DMS 273 treated with DMSO at 0.1 percent for 48 hours (cell line): ENCODE data around the gene TFB1M.
A peak's percentile ranks its signal among the peaks of the same experiment; 100 is the strongest.
"Not testable (repeated sequence)": the region's sequence is repeated elsewhere in the genome, so short reads cannot be mapped to it uniquely, and the experiment has no call there.

ENCODE experiments used
- DNase-seq: peaks from one replicate; lab custom pipeline; 2025; lab: John Stamatoyannopoulos, UW

TFB1M gene

DNA sequence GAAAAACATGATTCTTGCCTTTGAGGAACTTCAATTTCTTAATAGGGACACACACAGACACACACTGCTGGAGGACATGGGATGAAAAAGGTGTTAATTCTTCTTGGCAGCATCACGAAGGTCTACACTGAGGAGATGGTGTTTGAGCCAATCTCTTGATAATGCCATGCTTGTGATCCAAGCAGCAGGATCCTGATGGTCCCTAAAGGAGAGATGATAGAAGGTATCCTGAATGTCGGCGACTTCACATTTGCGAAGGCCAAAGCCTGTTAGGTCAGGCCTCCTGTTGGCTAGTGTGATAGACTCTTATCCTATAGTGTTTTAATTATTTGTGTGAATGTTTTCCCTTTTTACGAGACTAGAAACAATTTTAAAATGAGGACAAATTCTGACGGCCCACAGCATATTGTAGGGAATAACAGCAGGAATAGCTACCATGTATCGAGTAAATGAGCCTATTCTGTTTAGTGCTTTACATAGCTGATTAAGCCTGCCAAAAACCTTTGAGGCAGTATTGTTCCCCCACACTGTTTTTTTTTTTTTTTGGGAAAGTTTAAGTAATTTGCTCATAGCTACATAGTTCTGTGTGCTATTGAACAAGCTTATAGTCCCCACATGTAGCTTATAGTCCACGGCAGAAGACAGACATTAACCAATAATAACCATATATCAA lies 15.3 kb upstream of the TFB1M start:
- no peak for DNase-seq

DNA sequence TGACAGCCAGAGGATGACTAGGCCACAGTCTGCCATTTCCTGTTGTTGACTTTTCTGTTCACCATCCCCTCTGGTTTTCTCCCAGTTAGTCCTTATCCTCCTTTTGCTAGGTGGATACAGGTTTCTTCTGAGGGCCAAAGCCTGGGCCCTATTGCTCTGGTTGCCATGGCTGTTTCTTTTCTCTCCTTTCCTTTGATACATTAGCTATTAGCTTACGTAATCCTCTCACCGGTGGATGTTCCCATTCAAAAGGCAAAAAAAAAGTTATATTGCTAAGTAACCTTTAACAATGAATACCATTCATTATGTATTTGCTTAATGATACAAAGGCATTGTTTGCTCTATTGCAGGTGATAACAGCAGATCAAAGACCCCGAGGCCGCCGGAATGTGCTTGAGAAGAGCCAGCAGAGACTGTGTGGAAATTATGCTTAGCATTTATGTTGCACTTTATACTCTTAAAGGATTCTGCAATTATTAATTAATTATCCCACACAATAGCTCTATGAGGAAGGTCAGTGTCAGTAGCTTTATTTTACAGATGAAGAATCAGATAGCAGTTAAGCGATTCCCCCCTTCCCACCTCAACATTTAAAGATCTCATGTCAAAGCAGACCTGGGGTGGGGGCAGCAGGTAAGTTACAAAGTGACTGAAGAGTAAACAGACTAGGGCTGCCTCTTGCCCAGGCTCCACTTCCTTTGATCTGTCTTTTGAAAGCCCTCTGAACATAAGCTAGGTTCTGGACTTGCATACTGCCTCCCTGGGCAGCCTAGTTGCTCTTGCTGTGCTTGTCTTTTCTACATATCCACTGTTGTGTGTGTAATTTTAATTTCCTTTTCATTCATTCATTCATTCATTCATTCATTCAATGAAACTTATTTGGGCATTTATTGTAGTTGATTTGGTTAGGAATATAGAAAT lies 14.5 kb upstream of the TFB1M start:
- DNase-seq: no peak

DNA sequence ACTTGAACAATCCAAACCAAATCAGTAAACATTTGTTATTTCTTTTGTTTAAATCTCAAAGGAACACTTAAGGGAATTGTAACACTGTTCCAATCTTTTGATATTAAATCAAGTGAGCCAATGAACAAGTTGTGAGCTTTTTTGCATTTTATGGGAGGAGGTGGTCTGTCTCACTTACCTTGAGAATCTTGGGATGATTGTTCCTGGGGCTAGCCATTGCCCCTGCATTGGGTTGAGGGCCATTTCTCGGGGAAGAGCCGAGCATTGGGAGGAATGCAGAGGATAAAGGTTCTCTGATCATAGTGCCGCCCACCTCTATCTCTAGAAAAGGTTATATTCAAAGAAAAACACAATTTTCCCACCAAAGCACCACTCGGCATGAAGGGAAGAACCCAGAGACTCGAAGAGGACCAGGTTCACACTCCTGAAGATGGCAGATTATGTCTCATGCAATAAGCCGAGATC lies 13.8 kb upstream of the TFB1M start:
- DNase-seq: no peak

DNA sequence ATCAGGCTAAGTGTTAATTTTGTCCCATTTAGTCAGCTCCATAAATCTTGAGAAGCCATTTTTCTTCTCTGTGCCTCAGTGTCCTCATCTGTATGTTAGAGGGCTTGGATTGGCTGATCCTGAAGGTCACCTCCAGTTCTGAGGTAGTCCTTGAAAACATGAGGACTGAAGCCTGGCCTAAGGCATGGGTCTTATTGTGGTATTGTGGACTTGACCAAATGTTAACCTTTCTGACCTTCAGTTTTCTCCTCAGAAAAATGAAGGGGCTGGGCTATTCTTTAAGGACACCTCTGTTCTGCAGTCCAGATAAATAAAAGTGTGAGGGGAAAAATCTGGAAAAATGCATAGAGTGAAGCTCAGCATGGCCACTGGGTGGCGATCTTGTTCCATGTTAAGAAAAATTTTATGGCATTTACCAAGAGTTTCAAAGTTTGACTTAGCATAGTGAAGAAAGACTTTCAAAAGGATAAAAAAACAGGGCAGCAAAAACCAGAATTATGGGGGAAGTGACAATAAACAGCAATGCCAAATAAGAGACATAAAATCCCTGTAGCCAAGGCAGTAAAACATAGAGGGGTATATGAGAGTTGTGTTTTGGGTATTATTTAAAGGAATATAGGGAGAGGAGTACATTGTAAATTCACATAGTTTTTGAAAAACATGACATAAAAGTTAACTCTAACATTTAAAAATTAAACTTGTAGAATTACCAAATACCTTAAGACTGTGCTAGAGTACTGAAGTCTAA lies 13.2 kb upstream of the TFB1M start:
- no peak for DNase-seq

DNA sequence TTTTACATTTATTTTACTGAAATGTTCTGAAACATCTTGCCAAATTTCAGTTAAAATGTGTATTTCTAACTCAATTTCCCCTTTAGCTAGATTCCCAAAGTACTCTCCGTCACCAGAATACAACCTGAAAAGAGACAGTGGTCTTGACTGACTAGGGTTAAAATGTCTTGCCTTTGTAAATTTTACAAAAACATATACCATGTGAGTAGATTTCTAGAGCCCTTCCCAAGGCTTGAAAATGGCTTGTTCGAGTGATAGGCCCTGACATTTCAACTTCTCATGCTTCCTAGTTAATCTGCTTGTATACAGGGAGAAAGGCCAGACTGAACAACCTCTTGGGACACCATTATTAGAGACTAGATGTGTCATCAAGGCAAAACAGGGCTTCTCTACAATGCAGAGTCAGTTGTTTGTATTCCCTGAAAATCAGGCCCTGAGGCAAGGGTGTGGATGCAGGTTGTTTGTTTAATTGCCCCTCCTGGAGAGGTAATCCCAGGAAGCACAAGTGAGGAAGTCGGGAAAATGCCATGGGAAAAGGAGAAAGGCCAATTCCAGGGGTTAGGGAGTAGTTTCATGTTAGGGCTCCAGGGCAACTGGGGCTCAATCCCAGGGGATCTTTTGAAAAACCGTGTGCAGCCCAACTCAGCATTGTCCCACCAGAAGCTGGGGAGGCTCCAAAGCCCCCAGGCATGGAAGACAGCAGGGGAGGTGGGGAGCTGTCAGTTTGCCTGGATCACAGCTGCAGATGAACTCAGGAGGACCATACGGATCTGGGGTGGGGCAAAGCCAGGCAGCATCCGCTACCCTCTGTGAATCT lies 11.6 kb upstream of the TFB1M start:
- no peak for DNase-seq

DNA sequence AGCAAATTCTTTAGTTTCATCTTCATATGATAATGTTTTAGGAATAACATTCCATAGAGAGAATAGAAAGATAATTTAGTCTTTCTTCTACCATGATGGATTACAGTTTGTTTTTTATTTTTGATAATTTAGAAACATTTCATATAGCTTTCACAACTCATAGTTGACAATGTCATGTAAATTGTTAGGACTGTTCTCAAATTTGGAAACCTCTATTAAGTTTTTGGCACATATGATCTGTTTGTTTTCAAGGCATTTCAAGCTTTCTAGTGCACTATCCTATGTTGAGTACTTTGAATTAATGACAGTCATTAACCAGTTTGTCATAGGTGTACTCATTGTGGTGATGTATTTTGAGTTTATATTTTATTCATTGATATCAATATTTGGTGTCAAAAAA lies 10.7 kb upstream of the TFB1M start:
- DNase-seq: no peak

DNA sequence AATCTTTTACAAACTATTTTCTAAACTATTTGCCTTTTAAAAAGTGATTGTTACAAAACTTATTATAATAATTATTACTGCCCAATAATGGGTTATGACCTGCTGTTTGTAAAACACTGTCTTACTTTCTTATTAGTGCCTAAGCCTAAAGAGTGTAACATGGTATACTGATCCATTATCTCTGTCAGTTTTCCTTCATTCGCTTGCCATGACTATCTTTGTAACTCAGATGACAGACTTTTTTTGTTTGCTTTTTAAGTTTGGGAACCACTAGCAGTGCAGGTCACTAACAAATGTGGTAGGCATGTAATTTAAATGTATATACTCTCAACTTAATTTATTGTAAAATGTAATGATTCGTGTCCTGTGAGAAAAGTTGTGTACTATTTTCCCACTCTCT lies 9.9 kb upstream of the TFB1M start:
- DNase-seq: no peak

DNA sequence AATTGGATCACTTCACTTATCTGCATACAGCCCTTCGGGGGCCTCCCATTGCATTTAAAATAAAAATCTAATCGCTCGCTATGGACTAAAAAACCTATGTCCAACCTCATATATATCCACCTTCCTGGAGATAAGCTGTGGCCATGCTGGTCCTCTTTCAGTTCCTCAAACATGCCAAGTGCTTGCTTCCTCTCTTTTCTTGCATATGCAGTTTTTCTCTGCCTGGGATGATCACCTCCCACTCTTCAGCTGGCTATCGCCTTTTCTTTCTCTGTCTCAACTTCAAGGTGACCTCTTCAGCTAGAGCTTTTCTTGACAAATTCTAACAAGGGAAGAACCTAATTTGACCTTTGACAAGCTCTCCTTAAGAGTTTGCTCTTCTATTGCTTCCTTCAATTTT lies 5.6 kb upstream of the TFB1M start:
- DNase-seq: no peak

DNA sequence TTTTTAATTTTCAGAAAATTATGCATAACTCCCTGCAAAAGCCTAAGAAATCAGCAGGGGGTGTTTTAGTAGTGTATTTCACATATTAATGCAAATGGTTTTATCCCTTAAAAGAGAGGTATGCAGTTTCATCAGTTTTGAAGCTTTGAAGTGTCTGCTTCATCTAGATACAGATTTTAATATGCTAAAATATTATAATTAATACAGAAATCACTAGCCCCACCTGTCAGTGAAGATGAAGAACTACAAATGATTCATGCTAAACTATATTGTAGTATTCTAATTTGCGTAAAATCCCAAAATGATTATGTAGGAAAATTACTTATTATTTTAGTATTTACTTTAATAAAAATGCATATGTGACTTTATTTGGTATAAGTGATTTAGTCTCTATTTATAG lies 2.9 kb upstream of the TFB1M start:
- DNase-seq: no peak

DNA sequence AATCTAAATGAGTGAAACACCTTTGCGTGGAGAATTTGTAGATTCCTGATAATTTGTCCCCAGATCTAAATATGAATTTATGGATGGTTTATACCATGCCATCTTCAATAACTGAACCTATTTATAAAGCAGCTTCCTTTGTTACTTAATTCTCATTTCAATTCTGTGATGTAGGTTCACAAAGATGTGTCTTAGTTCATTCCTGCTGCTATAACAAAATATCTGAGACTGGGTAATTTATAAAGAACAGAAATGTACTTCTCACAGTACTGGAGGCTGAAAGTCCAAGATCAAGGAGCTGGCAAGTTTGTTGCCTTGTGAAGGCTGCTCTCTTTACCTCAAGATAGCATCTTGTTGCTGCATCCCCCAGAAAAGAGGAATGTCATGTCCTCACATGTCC lies 2.1 kb upstream of the TFB1M start:
- no peak for DNase-seq

DNA sequence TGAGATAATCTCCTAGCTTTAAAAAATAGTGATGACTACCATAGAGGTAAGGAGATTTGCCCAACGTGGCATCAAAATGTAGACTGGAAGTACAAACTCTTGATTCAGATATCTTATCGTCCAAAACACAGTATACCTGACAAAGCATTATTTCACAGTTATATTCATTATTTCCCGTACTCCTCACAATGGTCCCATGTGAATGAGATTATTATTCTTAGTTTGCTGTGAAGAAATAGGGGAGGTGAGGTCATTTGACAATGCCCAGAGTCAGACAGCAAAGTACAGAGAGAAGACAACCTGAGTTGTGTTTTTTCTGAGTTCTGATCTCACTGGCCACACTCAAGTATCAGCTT lies 1.2 kb upstream of the TFB1M start:
- DNase-seq: no peak

DNA sequence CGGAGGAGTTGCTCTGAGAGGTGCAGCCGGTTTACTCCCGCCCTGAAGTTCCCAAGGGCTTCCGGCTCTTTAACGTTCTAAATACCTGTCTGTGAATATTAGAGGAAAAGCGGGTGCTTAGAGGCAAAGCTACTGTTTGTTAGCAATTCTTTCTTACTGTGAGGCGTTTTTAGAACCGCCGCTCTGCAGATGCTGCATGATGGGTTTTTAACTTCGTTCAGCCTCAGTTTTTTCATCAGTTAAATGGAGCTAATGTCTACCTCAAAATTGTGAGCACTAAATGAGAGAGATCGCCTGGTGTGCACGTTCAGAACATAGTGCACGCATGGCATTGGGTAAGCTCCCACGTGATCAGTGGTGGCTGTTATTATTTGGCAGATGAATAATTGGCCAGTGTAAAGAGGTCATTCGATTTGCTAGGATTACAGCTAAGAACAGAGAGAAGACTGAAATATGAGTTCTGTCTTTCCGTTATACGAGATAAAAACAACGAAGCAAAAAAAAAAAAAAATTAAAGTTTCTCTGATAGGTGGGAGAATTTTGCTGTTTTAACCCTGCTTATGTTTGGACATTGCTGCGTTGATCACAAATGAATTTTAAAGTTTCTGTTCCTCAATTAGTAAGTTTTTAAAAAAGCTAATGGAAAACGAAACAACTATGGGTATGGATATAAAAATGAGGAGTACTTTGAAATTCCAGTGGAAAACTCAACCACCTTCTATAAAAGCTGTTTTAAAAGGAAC lies 660 bp upstream of the TFB1M start:
- peak; percentile 95 for DNase-seq

DNA sequence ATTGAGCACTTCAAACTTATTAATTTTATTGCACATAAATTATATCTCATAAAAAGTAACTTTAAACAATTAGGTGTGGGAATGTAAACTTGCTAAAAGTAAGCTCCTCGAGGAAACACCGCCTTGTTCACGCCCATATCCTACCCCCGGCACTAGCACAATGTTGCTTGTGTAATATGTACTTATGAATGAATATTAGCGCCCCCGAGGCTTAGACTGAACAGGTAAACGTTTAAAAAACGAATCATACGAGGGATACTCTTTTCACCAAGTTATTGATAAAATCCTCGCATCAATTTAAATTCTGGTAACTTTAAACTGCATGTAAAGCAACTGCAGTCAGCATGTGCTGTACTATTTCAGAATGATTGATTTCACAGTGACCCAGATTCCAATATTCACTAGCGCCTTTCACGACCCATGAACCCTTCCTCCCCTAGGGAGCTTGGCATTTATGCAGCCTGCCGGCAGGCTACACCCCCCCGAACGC lies 637 bp downstream of the TFB1M start:
- DNase-seq: no peak

DNA sequence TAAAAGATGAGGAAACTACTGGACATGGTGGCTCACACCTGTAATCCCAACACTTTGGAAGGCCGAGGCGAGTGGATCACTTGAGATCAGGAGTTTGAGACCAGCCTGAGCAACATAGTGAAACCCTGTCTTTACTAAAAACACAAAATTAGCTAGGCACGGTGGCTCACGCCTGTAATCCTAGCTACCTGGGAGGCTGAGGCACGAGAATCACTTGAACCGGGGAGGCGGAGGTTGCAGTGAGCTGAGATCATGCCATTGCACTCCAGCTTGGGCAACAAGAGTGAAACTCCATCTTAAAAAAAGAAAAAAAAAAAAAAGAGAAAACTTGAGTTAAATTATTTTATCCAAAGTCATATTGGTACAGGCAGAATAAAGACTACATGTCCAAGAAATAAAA lies 1.3 kb downstream of the TFB1M start:
- DNase-seq: not testable (repeated sequence)

DNA sequence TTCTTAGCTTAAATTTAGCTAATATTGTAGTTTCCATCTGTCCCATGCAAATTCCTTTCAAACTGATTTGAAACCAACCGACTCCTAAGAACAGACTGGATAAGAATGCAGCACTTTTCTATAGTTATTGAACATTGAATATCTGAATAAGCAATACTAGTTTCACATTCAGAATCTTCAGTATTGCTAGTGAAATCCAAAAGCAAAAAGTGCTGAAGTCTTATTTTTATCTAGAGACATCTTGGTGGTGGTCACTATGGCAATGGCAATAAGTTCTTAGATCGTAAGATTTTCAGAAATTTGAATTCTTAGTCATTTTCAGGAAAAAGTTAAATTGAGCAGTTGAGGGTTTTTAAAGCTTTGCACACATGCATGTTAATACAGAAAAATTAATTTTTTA lies 2.7 kb downstream of the TFB1M start:
- no peak for DNase-seq

DNA sequence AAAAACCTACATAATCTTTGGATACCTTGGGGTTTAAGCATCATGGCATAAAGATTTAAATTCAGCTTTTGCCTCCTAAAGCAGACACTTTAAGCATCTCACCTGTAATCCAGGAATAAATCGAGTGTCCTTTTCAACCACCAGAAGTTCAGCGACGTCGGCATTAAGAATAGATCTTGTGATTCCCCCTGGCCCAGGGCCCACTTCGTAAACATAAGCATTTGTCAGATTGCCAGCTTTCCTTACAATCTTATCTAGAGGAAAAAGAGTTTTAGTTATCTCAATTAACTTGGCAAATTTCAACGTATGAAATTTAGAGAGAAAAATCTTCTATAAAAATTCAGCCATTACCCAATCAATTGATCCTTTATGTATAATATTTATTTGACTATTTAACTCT lies 3.2 kb downstream of the TFB1M start:
- no peak for DNase-seq

DNA sequence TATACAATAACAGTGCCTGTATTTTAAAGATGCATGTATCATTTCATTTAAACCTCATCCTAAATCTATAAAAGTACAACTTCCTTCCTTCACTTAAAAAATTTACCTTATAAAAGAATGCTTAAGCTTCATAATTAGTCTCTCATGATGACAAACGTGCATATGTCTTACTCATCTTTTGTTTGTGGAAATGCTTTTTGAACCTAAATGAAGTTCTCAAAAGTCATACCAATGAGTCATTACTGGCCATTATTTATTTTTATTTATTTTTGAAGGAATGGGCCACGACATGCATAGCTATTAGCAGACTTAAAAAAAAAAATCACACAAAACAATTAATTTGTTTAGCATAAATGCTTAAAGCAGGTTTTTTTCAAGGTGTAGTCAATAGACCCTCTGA lies 3.7 kb downstream of the TFB1M start:
- no peak for DNase-seq

DNA sequence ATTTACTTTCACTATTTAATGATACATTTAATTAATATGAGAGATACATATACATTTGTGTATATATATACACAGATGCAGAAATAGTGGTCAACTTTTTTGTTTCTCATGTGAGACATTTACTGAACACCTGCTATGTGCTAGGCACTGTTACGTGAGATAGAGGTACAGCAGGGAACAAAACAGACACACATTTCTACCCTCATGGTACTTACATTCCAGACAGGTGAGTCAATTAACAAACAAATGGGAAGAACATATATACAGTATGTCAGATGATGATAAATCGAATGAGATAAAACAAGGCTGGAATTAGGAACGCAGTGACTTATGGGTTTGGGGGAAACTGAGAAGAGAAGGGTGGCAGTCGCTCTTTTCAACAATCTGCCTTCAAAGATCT lies 5.1 kb downstream of the TFB1M start:
- DNase-seq: no peak

DNA sequence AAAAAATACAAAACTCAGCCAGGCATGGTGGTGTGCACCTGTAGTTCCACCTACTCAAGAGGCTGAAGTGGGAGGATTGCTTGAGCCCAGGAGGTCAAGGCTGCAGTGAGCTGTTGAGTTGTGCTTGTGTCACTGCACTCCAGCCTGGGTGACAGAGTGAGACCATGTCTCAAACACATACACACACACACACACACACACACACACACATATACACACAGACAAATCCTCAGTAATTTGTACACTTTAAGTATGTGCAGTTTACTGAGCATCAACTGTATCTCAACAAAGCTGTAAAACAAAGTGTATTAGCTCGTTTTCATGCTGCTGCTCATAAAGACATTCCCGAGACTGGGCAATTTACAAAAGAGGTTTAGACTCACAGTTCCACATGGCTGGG lies 7.3 kb downstream of the TFB1M start:
- no peak for DNase-seq

DNA sequence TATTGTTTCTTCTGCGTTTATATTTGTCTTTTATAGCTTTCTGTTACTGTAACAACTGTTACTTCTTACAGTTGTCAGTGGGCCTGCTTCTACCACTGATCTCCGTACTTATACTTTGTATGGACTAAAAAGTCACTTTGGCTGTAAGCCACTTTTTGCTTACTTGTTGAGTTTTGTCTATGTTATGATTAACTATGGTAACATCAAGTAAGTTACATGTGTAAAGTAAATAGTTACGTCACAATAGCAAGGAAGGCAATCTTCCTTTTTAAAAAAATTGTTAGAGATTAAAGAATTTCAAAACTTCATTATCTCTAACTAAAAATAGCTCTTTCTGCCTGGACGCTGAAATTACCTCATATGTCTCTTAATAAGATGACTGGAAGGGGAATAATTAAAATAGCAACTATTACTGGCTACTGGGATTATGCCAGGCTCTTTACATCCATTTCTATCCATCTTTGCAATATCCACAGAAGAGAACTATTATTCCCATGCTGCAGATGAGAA lies 10.9 kb downstream of the TFB1M start:
- no peak for DNase-seq

DNA sequence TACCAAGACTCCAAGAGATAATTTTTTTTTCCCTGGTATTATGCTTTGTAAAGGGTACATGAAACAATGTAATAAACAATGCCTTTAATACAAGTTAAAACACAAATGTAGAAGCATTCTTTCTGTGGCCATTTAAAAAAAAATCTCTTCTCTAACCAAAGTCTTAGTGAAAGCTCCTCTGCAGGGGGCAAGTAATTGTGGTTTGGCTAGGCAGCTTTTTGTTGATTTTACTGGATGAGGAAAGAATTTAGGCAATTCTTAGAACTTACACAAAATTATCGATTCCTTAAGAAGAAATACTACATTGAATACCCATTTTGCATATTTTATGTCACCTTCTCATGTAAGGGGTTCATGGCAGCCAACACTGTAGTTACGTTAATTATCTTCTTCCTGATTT lies 12.4 kb downstream of the TFB1M start:
- DNase-seq: no peak
